Measurements from ENCODE around the gene CDK3. TPM values are rescaled to one million over a fixed set of nuclear protein-coding genes. Genes with fewer than 3 reads are reported as not detected.

CDK3 gene
- total and polyA plus RNA-seq, 9 of the 15 experiments (the other 6 are each of a cell fraction or from before 2014, with no cell fraction given): 0.55 to 8.2 (median 4.7) TPM

GRCh38 chr17:75981019-75981615 is 19.5 kb upstream of the CDK3 start:
- ChIA-PET POLR2A (interaction anchor here (0.7 to 1.5 kb wide), 3 partner anchors 16 to 109 kb away, joined by 3 to 4 read pairs (median 4); no protein-coding TSS in a partner anchor), CTCF (ENCODE audit: low intra/inter-chr PET ratio) (no interaction called here)
- no peaks in the 10 kb centered on the region for H3K9me1 ChIP-seq (ENCODE audit: control insufficient read depth, insufficient read depth, low read length)
- H3K4me2 ChIP-seq (ENCODE audit: insufficient read depth, low read length): peak overlapping the region; percentile 96; the same call in 1 of the 2 replicates
- no peak overlapping the region; the same call in 1 of the 2 replicates for H3K4me3 ChIP-seq
- in situ Hi-C loops (cut with MboI): no loop called here
- TF ChIP-seq ZNF316 (IDR thresholded peaks at IDR 0.05) (peak; percentile 81), CTBP1 (IDR thresholded peaks at IDR 0.05; ENCODE audit: borderline replicate concordance) (no peak), C11orf30 (IDR thresholded peaks at IDR 0.05; ENCODE audit: low read depth) (peak; percentile 68), GTF2E2 (tag; IDR thresholded peaks at IDR 0.05) (no peak), MAFG (tag; conservative IDR thresholded peaks at IDR 0.05) (peak; percentile 28; the same call in 1 of the 2 replicates)
- DNase-seq (ENCODE audit: extremely low read depth in 1 of 4, low spot score in 3 of 4) (no peak), ATAC-seq (no peak), FAIRE-seq (no peak)
- no peak overlapping the region for H2AFZ ChIP-seq (ENCODE audit: low read depth, low read length)
- no peak overlapping the region for H3K9ac ChIP-seq (ENCODE audit: insufficient read depth in 1 of 2, low read depth in 2 of 2, low read length in 2 of 2)
- peak overlapping the region; percentile 78; the same call in 1 of the 3 replicates for H3K27ac ChIP-seq (ENCODE audit: extremely low read depth, low read depth, low read length)
- intact Hi-C loops (cut with micrococcal nuclease): no loop called here
- no peaks in the 10 kb centered on the region for H3K27me3 ChIP-seq (ENCODE audit: control insufficient read depth in 2 of 2, insufficient read depth in 2 of 2, low read length in 2 of 2)
- peaks cover 3% of the 10 kb centered on the region; the same call in 1 of the 3 replicates for H3K36me3 ChIP-seq (ENCODE audit: control insufficient read depth, insufficient read depth, low read length)
- H3K4me1 ChIP-seq (replicated peaks in 1 of 2; ENCODE audit: control insufficient read depth in 2 of 2, insufficient read depth in 2 of 2, low read length in 2 of 2): peaks cover 34 to 39% of the 10 kb centered on the region in 2 experiments
- no peaks in the 10 kb centered on the region for H4K20me1 ChIP-seq (replicated peaks; ENCODE audit: control insufficient read depth, insufficient read depth, low read length)
- peaks cover 38% of the 10 kb centered on the region for H3K79me2 ChIP-seq (ENCODE audit: control insufficient read depth, insufficient read depth, low read length)
- H3K9me3 ChIP-seq (replicated peaks; ENCODE audit: control insufficient read depth, insufficient read depth, low read depth, low read length): no peaks in the 10 kb centered on the region
- 78% methylated on average over 7 of the region's 7 CpGs for WGBS (ENCODE audit: insufficient coverage, low coverage, missing lambda C conversion rate)
- BruUV-seq (replicated peaks): no TSS peak

Measured in K562 (cell line).